Left renal pelvis (tissue), 4 donors: ENCODE measurements around the gene PPP1R26. TPM values are rescaled to one million over a fixed set of nuclear protein-coding genes. Genes with fewer than 3 reads are reported as not detected.
"Not testable (repeated sequence)": the region's sequence is repeated elsewhere in the genome, so short reads cannot be mapped to it uniquely, and the experiment has no call there.

Experiments used
- DNase-seq, 4 donors: peaks; one replicate each; pipeline ENCODE4 v3.0.0-alpha.2; 2013; ENCODE audit warnings: low read depth in 4 of 4, low spot score in 3 of 4
- polyA plus RNA-seq, 4 donors: library from polyadenylated mRNA; unstranded; fragments of 120-200 nt; gene quantifications; one replicate each; pipeline ENCODE4 v1.2.1, GENCODE V29; 2013; ENCODE audit not compliant: insufficient read length in 4 of 4

The PPP1R26 gene
- polyA plus RNA-seq, 4 donors: 12.5 to 38.5 (median 29.9) TPM

GRCh38 chr9:135519179-135519971 lies 39.8 kb downstream of the PPP1R26 start:
- DNase-seq: no peak

- no peak for DNase-seq
Observed at GRCh38 chr9:135520916-135521607, 41.5 kb downstream of the PPP1R26 start, which contains the start of gene LCN1. Gene LCN1 (plus strand): TSS chr9:135521440. CDS start chr9:135521498, 58 bp downstream.

GRCh38 chr9:135521608-135522095 lies 42.1 kb downstream of the PPP1R26 start:
- no peak for DNase-seq

GRCh38 chr9:135522137-135522877 lies 42.7 kb downstream of the PPP1R26 start:
- no peak for DNase-seq

GRCh38 chr9:135522931-135523330 lies 43.3 kb downstream of the PPP1R26 start:
- no peak for DNase-seq

GRCh38 chr9:135523521-135524129 lies 44.0 kb downstream of the PPP1R26 start:
- DNase-seq: no peak

- no peak for DNase-seq
Observed at GRCh38 chr9:135524130-135524861, 44.7 kb downstream of the PPP1R26 start.

- DNase-seq: no peak
Observed at GRCh38 chr9:135525241-135526088, 45.9 kb downstream of the PPP1R26 start.

- no peak for DNase-seq
Observed at GRCh38 chr9:135526089-135526729, 46.6 kb downstream of the PPP1R26 start.

- DNase-seq: no peak
Observed at GRCh38 chr9:135526730-135527571, 47.4 kb downstream of the PPP1R26 start.

GRCh38 chr9:135528842-135529435 lies 49.4 kb downstream of the PPP1R26 start:
- not testable (repeated sequence) for DNase-seq

- no peak for DNase-seq
Observed at GRCh38 chr9:135530146-135530545, 50.6 kb downstream of the PPP1R26 start.

GRCh38 chr9:135531096-135531495 lies 51.5 kb downstream of the PPP1R26 start:
- DNase-seq: no peak

- DNase-seq: no peak
Observed at GRCh38 chr9:135533113-135533512, 53.5 kb downstream of the PPP1R26 start.

GRCh38 chr9:135533674-135534073 lies 54.1 kb downstream of the PPP1R26 start:
- DNase-seq: no peak

- DNase-seq: not testable (repeated sequence)
Observed at GRCh38 chr9:135534192-135534711, 54.7 kb downstream of the PPP1R26 start.

GRCh38 chr9:135534826-135535225 lies 55.2 kb downstream of the PPP1R26 start:
- DNase-seq: not testable (repeated sequence)
